Liver (tissue), 3 donors: ENCODE measurements around the gene TRPM2.

Experiments
- EGR1 ChIP-seq, 2 donors: IDR thresholded peaks; 2 replicates each; pipeline ENCODE4 v1.6.1; 2016 to 2018; ENCODE audit warnings: antibody characterized with exemption in 2 of 2, low read depth in 2 of 2
- FOXA1 ChIP-seq: IDR thresholded peaks from 2 replicates; pipeline ENCODE4 v1.6.1; 2016; ENCODE audit warnings: antibody characterized with exemption
- GABPA ChIP-seq, 2 donors: IDR thresholded peaks in 1 of 2; conservative IDR thresholded peaks in 1 of 2; 2 replicates each; pipeline ENCODE4 v1.6.1; 2016; ENCODE audit warnings: antibody characterized with exemption in 2 of 2, mild to moderate bottlenecking in 1 of 2, moderate library complexity in 1 of 2
- NR2F2 ChIP-seq: IDR thresholded peaks from 2 replicates; pipeline ENCODE4 v1.6.1; 2016; ENCODE audit warnings: antibody characterized with exemption
- RAD21 ChIP-seq, 2 donors: IDR thresholded peaks; 2 replicates each; pipeline ENCODE4 v1.6.1; 2016; ENCODE audit warnings: antibody characterized with exemption in 2 of 2, mild to moderate bottlenecking in 2 of 2
- RXRA ChIP-seq, 2 donors: IDR thresholded peaks; 2 replicates each; pipeline ENCODE4 v1.6.1; 2017 to 2018; ENCODE audit warnings: antibody characterized with exemption in 2 of 2, mild to moderate bottlenecking in 1 of 2
- YY1 ChIP-seq: IDR thresholded peaks from 2 replicates; pipeline ENCODE4 v1.6.1; 2016; ENCODE audit warnings: antibody characterized with exemption, mild to moderate bottlenecking
- TF ChIP-seq, protein P1 (sequence below): IDR thresholded peaks from 2 replicates; pipeline ENCODE4 v1.6.1; 2016; ENCODE audit warnings: antibody characterized with exemption
- TF ChIP-seq, protein P2 (sequence below): fragments of 150-350 bp; IDR thresholded peaks from 2 replicates; pipeline ENCODE4 v1.5.1; 2017; ENCODE audit warnings: improper control_type of control experiment, low read depth, low read length; ENCODE audit not compliant: missing input control
- TF ChIP-seq, protein P3 (sequence below): IDR thresholded peaks from 2 replicates; pipeline ENCODE4 v1.6.1; 2016; ENCODE audit warnings: antibody characterized with exemption
- TF ChIP-seq, protein P4 (sequence below): IDR thresholded peaks from 2 replicates; pipeline ENCODE4 v1.6.1; 2016; ENCODE audit warnings: antibody characterized with exemption
- donor health status: healthy.
- donor health status: healthy.

DNA sequence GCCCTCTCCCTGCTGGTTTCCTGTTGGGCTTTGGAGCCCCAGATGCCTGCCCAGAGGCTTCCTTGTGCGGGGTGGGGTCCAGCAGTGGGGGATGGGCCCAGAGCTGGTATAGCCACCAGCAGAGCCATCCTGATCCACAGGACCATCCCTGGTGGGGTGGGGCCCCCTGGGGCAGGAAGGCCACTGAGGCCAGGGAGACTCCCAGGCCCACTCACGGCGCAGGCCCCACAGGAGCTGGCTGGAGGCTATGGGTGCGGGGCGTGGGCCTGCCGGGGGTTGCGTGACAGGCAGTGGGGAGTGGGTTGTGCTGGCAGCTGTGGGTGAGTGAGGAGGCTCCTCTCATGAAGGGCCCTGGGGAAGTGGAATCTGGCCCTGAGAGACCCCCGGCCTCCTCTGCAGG, 107.6 kb downstream of the TRPM2 start:
- no peak for TF ChIP-seq NR2F2
- TF ChIP-seq, protein P1, sequence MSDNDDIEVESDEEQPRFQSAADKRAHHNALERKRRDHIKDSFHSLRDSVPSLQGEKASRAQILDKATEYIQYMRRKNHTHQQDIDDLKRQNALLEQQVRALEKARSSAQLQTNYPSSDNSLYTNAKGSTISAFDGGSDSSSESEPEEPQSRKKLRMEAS = no peak
- TF ChIP-seq, protein P2, sequence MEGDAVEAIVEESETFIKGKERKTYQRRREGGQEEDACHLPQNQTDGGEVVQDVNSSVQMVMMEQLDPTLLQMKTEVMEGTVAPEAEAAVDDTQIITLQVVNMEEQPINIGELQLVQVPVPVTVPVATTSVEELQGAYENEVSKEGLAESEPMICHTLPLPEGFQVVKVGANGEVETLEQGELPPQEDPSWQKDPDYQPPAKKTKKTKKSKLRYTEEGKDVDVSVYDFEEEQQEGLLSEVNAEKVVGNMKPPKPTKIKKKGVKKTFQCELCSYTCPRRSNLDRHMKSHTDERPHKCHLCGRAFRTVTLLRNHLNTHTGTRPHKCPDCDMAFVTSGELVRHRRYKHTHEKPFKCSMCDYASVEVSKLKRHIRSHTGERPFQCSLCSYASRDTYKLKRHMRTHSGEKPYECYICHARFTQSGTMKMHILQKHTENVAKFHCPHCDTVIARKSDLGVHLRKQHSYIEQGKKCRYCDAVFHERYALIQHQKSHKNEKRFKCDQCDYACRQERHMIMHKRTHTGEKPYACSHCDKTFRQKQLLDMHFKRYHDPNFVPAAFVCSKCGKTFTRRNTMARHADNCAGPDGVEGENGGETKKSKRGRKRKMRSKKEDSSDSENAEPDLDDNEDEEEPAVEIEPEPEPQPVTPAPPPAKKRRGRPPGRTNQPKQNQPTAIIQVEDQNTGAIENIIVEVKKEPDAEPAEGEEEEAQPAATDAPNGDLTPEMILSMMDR = no peak
- TF ChIP-seq GABPA (IDR thresholded peaks at IDR 0.05 in 1 of 2, conservative IDR thresholded peaks at IDR 0.05 in 1 of 2) = no peak
- no peak for TF ChIP-seq RXRA (IDR thresholded peaks at IDR 0.05)
- TF ChIP-seq YY1 = no peak
- TF ChIP-seq, protein P3, sequence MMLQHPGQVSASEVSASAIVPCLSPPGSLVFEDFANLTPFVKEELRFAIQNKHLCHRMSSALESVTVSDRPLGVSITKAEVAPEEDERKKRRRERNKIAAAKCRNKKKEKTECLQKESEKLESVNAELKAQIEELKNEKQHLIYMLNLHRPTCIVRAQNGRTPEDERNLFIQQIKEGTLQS = no peak
- TF ChIP-seq EGR1 (IDR thresholded peaks at IDR 0.05; ENCODE audit: low read depth in 2 of 2) = no peak
- TF ChIP-seq, protein P4, sequence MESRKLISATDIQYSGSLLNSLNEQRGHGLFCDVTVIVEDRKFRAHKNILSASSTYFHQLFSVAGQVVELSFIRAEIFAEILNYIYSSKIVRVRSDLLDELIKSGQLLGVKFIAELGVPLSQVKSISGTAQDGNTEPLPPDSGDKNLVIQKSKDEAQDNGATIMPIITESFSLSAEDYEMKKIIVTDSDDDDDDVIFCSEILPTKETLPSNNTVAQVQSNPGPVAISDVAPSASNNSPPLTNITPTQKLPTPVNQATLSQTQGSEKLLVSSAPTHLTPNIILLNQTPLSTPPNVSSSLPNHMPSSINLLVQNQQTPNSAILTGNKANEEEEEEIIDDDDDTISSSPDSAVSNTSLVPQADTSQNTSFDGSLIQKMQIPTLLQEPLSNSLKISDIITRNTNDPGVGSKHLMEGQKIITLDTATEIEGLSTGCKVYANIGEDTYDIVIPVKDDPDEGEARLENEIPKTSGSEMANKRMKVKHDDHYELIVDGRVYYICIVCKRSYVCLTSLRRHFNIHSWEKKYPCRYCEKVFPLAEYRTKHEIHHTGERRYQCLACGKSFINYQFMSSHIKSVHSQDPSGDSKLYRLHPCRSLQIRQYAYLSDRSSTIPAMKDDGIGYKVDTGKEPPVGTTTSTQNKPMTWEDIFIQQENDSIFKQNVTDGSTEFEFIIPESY = no peak
- no peak for TF ChIP-seq RAD21 (IDR thresholded peaks at IDR 0.05)
- TF ChIP-seq FOXA1 = no peak
